SKM-1 treated with dmso at 0.1 percent for 144 hours (cell line): ENCODE results near the gene NME7.
A peak's percentile ranks its signal among the peaks of the same experiment; 100 is the strongest.
"Not testable (repeated sequence)": the region's sequence is repeated elsewhere in the genome, so short reads cannot be mapped to it uniquely, and the experiment has no call there.

Experiments
- DNase-seq: peaks from one replicate; lab custom pipeline; 2025; ENCODE audit not compliant: unreplicated experiment; lab: John Stamatoyannopoulos, UW

Gene NME7

DNA sequence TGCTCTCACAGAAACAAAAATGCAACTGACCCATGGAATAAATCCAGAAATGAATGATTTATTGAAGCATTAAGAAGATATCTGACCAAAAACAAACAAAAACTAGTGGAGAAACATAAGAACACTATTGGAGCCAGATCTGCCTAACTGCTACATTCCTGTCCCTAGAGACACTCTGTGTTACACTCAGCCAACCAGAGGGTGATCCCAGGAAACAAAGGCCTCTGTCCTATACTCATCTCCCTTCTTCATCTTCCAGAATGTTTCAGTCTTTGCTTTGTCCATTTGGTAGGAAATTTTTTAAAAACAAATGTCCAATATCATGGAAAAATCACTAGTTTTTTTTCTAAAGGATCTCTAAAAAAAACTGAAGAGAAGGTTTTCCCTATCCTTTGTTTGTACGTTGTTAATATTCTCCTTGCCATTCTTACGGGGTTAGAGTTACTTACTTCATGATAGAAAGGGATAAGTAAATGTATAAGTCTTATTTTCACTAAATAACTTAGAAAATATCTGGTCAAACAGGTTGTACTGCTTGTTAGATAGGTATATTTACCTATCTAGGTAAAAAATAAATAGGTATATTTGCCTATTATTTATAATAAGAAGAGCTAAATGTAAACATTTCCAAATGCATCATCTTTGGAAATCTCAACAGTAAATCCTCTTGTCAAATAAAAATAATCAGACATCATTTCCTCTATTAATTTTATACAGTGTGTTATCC is 59.1 kb downstream of the NME7 start:
- DNase-seq, result no peak

DNA sequence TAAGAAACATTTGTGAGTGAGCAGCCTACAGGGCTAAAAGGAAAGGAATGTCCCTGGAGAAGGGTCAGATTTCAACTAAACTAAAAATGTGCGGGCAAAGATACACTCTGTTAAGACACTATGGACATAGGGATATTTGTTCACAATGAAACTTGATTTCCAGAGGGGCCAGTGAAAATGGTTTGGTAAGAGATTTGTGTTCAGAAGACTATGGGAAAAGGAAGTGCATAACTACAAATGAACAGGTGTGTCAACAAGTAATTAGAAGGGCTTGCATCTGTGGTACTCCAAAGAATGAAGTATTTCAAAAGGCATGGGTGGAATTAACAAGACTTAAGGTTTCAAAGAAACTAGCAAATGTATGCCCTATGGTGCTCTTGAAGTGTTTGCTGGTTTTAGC is 60.4 kb downstream of the NME7 start:
- no peak for DNase-seq

DNA sequence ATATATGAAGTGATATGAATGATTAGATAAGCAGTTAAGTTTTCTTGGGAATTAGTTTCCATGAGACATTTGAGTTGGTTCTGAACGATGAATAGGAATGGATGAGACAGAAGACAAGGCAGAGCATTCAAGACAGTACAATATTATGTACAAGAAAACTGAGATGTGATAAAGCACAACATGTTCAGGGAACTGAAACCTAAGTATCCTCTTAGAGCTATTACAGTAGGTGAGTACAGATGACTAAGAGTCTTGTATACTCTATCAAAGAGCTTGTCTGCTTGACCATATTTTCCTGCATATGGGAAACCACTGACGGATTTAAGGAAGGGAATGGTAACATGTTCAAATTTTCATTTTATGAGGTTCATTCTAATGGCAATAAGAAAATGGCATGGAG is 61.6 kb downstream of the NME7 start:
- no peak for DNase-seq

DNA sequence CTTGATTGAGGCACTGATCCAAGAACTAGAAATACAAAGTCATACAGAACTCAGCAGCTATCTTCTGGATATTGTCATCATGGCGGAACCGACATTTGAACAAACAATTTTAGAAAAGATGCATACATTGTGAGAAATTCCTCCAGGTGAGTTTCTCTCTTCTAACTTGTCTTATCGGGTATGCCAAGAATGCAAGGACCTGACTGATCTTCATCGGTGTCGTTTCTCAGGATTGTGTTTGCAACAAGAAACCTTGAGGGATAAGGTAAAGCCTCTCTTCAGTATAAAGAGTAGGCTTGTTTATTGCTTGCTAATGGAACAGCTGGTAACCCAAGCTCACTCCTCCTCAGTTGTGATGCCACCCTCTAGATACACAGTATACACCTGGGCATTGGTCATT is 62.2 kb downstream of the NME7 start:
- DNase-seq, result no peak

DNA sequence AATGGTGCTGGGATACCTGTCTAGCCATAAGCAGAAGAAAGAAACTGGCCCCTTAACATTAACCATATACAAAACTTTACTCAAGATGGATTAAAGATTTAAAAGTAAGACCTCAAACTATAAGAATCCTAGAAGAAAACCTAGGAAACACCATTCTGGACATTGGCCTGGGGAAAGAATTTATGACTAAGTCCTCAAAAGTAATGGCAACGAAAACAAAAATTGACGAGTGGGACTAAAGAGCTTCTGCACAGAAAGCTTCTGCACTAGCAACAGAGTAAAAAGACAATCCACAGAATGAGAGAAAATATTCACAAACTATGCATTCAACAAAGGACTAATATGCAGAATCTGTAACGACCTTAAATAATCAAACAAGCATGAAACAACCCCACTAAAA is 66.7 kb downstream of the NME7 start:
- no peak for DNase-seq

DNA sequence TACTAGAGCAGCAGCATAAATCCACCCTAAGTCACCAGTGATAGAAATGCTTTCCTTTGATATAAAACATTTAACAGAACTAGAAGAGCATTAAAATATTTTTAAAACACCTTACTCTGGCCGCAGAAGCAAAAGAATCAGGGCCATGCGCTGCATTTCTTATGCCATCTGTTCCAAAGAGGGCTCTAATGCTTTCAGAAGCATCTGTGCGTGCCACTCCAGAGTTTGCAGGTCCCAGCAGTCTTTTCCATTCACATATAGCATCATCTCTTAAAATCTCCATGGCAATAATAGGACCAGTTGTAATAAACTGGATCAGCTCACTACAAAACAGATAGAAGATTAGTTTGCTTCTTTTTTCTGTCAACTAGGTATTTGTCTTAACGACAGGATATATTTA is 69.2 kb downstream of the NME7 start:
- no peak for DNase-seq

DNA sequence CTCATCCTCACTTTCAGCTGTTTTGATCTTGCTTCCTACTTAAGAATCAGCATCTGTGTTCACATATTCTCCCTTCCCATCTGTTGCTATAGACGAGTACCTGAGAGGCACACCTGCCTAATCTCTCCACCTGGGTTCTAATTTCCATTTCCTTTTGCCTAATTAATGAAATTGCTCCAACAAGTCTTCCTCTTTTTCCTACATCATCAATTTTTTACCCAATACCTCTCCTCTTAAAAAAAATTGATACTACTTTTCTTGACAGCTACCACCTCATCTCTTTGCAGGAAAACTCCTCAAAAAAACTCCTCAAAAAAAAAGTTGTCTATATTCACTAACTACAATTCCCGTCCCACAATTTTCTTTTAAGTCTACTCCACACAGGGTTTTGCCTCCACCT is 71.8 kb downstream of the NME7 start:
- no peak for DNase-seq

DNA sequence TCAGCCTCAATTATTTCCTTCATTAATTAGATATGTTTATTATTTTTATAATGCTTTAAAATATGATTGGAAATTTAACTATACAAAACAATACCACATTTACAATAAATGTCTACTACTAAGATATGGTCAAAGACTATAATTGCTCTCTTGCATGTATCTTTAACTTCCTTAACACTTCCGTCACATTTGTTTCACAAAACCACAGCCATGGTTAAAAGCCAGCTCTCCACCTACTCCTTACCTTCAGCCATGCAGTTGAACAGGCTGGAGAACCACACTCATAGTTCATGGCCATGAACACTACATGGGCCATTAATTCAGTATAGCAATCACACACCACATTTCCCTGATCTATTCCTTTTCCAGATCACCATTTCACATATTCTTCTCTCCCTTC is 72.2 kb downstream of the NME7 start:
- DNase-seq, result no peak

DNA sequence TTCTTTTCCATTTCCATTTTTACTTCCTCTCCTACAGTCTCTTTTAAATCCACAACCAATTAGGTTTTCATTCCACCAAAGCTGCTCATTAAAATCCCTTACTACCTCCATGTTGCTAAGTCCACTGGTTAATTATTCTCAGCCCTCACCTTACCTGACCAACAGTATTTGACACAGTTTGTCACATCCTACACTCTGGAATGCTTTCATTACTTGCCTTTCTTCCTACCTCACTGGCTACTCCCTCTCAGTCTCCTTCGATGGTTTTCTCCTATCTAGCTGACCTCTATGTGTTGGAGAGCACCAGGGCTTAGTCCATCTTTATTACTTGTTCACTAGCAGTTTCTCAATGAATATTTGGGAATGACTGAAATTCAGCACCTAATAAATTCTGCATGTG is 78.6 kb downstream of the NME7 start:
- DNase-seq, result no peak

DNA sequence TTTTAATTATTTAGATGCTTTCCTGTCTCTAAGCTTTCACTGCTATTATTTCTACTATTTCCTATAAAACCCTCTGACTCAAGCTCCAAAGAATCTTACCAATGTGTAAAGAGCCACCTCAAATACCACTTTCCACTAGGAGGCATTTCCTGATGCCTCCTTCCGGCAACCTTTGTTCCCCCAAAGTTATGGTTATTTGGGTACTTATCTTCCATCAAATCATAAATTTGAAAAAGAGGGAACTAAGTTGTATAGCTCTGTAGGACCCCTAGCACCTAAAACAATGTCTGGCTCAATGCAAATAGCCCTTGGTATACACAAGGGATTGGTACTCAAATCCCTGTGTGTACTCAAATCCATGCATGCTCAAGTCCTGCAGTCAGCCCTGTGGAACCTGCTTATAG is 79.6 kb downstream of the NME7 start:
- DNase-seq, result no peak

DNA sequence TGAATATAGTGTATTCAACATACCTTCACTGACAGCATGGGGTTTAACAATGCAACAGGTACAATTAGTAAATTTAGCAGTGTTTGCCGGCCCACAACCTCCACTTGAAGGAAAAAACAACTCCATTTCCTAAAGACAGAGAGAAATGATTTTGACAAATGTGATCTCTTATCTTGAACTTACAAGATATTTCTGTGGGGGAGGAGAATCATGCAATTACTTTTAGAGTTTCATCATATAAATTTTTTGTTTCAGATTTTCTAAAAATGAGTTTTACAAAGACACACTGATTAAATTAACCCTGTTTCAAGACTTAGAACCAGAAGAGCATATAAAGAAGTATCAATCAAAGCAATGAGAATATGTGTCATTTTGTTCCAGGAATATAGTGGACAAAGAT is 80.3 kb downstream of the NME7 start:
- no peak for DNase-seq

DNA sequence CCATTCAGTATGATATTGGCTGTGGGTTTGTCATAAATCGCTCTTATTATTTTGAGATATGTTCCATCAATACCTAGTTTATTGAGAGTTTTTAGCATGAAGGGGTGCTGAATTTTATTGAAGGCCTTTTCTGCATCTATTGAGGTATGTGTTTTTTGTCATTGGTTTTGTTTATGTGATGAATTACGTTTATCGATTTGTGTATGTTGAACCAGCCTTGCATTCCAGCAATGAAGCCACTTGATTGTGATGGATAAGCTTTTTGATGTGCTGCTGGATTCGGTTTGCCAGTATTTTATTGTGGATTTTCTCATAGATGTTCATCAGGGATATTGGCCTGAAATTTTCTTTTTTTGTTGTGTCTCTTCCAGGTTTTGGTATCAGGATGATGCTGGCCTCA is 86.0 kb downstream of the NME7 start:
- DNase-seq, result not testable (repeated sequence)

DNA sequence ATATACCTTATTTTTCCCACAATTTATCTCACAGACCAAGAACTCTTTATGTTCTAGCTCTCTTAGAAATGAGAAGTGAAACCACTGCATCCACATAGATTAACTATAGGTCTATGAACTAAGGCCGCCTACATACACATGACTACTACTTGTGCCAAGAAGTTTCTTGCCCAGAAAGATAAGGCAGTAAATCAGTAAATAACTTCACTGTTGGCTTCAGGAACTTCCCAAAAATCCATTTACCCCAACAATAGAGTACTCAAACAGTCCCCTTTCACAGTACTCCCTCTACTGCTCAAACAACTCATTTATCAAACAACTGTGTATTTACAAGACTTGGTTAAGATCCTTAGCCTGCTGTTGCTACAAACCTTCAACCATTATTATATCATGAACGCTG is 96.5 kb downstream of the NME7 start:
- peak; percentile 27 for DNase-seq

DNA sequence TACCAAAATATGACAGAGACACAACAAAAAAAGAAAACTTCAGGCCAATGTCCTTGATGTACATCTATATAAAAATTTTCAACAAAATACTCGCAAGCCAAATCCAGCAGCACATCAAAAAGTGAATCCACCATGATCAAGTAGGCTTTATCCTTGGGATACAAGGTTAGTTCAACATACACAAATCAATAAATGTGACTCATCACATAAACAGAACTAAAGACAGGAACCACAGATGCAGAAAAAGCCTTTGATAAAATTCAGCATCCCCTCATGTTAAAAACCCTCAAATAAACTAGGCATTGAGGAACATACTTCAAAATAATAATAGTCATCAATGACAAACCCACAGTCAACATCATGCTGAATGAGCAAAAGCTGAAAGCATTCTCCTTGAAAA is 101.5 kb downstream of the NME7 start:
- DNase-seq, result no peak

DNA sequence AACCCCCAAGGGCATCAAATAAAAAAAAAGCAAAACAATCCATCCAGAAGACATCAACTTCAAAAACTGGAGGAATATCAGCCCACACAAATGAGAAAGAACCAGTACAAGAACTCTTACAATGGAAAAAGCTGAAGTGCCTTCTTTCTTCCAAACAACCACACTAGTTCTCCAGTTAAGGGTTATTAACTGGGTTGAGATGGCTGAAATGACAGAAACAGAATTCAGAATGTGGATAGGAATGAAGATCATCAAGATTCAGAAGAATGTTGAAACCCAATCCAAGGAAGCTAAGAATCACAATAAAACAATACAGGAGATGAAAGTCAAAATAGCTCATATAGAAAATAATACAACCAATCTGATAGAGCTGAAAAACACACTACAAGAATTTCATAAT is 104.5 kb downstream of the NME7 start:
- no peak for DNase-seq

DNA sequence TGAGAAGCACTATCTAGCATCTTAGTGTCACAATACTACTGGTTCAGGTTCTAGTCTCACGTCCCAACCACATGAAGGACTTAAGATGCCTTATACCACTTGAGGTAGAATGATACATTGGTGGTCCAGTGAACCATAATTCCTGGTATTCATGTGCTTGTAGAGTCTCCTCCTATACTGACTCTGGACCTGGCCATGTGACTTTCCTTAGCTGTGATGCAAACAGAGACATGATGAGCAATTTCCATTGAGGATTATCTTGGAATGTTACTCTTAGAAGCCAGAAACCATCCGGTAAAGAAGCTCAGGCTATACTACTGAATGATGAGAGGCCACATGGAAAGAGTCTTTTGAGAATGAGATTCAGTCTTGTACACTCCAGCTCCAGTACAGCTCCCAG is 105.7 kb downstream of the NME7 start:
- DNase-seq, result no peak

DNA sequence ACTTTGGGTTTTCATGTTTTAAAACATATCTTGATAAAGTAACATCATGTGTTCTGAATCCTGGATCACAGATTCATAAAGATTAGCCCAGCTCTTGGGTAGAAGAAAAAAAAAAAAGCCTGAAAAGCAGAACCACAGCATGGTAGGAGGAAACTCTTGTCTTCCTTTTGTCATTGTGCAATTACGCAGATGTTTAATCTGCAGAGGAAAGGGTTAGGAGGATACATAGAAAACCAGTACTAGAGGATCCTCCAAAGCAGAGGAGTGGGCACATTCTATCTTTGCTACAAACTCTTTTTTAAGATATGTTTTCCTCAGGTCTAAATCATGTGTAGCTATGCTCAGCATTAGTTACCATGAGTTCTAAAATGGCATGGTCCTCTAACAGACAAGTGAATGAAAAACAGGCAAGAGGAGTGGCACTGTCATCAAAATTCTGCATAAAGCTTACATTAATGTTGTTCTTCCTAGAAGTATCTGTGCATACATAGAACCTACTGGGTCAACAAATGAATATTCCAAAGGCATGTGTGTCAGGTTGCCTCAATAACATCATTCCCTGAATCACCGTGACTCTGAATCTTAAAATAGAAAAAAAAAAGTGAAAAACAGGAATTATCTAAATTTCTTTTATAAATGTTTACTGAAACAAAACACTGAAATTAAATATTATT is 107.0 kb downstream of the NME7 start:
- DNase-seq, result peak; percentile 94

DNA sequence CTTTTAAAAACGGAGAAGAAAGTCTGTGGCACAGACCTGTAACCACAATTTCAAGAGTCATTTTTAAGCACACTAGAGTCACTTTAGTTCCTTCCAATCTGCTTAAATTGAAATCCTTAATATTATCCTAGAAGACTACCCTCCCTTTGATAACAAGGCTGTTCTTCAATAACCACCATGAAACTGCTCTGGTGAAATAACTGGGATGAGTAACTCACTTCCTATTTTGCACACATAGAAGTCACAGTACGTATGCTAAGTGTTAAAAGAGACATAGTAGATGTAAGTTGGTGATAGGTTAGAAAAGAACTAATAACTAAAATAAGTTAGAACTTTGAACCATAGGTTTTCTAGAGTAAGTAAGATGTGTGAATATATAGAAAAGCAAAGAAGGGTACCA is 107.8 kb downstream of the NME7 start:
- DNase-seq, result peak; percentile 72

DNA sequence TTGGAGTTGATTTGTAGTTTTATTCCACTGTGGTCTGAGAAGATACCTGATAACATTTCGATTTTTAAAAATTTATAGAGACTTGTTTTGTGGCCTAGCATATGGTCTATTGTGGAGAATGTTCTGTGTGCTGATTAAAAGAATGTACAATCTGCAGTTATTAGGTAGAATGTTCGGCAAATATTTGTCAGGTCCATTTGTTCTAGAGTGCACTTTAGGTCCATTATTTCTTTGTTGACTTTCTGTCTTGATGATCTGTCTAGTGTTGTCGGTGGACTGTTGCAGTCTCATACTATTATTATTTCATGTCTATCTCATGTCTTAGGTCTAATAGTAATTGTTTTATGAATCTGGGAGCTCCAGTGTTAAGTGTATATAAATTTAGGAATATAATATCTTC is 116.8 kb downstream of the NME7 start:
- DNase-seq, result no peak

DNA sequence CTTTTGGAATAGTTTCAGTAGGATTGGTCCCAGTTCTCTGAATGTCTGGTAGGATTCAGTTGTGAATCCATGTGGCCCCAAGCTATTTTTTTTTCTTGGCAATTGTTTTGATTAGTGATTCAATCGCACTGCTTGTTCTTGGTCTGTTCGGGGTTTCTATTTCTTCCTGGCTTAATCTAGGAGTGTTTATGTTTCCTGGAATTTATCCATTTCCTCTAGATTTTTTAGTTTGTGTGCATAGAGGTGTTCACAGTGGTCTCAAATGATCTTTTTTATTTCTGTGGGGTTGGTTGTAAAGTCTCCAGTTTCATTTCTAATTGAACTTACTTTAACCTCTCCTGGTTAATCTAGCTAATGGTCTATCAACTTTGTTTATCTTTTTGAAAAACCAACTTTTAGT is 117.6 kb downstream of the NME7 start:
- DNase-seq, result no peak

DNA sequence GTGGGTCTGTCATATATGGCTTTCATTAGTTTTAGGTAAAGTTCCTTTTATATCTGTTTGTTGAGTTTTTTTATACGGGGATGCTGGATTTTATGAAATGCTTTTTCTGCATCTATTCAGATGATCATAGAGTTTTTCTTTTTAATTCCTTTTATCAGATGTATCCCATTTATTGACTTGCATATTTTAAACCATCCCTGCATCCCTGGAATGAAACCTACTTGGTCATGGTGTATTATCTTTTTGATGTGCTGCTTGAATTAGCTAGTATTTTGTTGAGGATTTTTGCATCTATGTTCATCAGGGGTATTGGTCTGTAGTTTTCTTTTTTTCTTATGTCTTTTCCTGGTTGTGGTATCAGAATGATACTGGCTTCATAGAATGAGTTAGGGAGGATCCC is 118.0 kb downstream of the NME7 start:
- DNase-seq, result no peak

DNA sequence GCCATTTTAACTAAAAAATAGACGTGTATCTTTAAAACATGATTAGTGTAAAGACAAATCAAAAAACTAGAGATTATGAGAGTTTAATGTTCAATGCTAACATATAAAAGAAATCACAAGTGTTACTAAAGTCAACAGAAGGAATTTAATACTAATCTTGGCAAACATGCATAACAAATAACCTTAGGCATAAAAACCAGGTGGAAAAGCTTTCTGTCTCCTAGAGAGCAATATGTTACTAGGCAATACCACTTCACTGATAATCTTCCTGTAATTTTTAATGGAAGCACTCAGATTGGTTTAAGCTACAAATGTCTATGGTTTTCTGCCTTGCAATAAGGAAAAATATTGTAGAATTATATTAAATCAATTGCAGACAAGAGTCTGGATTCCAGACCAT is 121.9 kb downstream of the NME7 start:
- DNase-seq, result no peak
